Pancreas (tissue), 10 donors: ENCODE data around the gene SLC9A5. TPM values are rescaled to one million over a fixed set of nuclear protein-coding genes. Genes with fewer than 3 reads are reported as not detected.

ENCODE experiments used
- ATAC-seq, 4 donors: fragments of 200-7000 bp; cut with Tn5 transposase; one replicate each; pipeline versions ENCODE4 v1.8.0 to v1.9.1; 2020; ENCODE audit warnings: mild to moderate bottlenecking in 4 of 4, moderate library complexity in 4 of 4
- DNase-seq, 6 donors: peaks; one replicate each; pipeline ENCODE4 v3.0.0-alpha.2; 2020
- FAIRE-seq: peaks from 2 replicates; lab custom pipeline; 2012; peaks lifted over from hg19 to GRCh38; lab: Jason Lieb, UNC
- H3K27ac ChIP-seq, 4 donors: fragments of 200-600 bp; sonication (generic); 1 replicate in 3 of 4; 2 replicates in 1 of 4; pipeline versions ENCODE4 v1.5.0 to v1.8.0; 2020
- H3K27me3 ChIP-seq, 4 donors: fragments of 200-600 bp; one replicate each; pipeline ENCODE4 v1.8.0; 2021
- H3K36me3 ChIP-seq, 3 donors: fragments of 200-600 bp; sonication (generic) in 1 of 3; one replicate each; pipeline versions ENCODE4 v1.5.0 to v1.8.0; 2020 to 2021
- H3K4me1 ChIP-seq, 3 donors: fragments of 200-600 bp; one replicate each; pipeline ENCODE4 v1.8.0; 2021
- H3K4me3 ChIP-seq, 4 donors: fragments of 200-600 bp; sonication (generic) in 2 of 4; one replicate each; pipeline versions ENCODE4 v1.5.0 to v1.8.0; 2020 to 2021
- H3K9me3 ChIP-seq, 4 donors: fragments of 200-600 bp; one replicate each; pipeline ENCODE4 v1.8.0; 2021
- WGBS, 2 donors: extraction: QIAGEN DNeasy Blood & Tissue Kit; methylation state at CpG; one replicate each; pipeline ENCODE4 v1.1.7; 2013; 5-methylcytosine and 5-hydroxymethylcytosine counted together
- intact Hi-C, 3 donors: fragments of 100-400 bp; cut with DNase I; formaldehyde crosslinking; loops; one replicate each; pipeline versions ENCODE4 v1.11.1 to v1.14.2; 2022
- polyA plus RNA-seq, 2 donors: library from polyadenylated mRNA; stranded (reverse); fragments of 200-250 nt; gene quantifications; one replicate each; pipeline ENCODE4 v1.2.3, GENCODE V29; 2013
- total RNA-seq, 6 donors: library from RNA; stranded (reverse); fragmentation: NEBNext Ultra II Directional in 4 of 6; extraction: Animal tissue kit (Norgen Biotek cat#: 25700) in 4 of 6; gene quantifications; one replicate each; pipeline versions ENCODE4 v1.2.1 to v1.2.4, GENCODE V29; 2021 to 2023
- TF ChIP-seq, protein P1 (sequence below), 4 donors: fragments of 200-600 bp; sonication (generic) in 3 of 4; IDR thresholded peaks; one replicate each; pipeline versions ENCODE4 v1.5.0 to v1.8.0; 2021; ENCODE audit warnings: antibody characterized with exemption in 4 of 4
- donor health status: healthy with polysubstance abuse.
- donor health status: DM: no; HTN: no; CAD: no; lungs with moderate emphysema.
- donor health status: DM: no; HTN: no; CAD: no.
- donor health status: control.
- donor health status: control.
- donor health status: Bipolar disorder and iron deficiency.
- donor health status: DM: yes; HTN: yes; CAD: no.
- donor health status: DM: no; HTN: no; CAD: no.
- donor health status: DM: no; HTN: no; CAD: no.
- donor health status: DM: yes; HTN: yes; CAD: no.

SLC9A5 gene
- total and polyA plus RNA-seq, 8 donors = 0.22 to 1.5 (median 0.56) TPM

DNA sequence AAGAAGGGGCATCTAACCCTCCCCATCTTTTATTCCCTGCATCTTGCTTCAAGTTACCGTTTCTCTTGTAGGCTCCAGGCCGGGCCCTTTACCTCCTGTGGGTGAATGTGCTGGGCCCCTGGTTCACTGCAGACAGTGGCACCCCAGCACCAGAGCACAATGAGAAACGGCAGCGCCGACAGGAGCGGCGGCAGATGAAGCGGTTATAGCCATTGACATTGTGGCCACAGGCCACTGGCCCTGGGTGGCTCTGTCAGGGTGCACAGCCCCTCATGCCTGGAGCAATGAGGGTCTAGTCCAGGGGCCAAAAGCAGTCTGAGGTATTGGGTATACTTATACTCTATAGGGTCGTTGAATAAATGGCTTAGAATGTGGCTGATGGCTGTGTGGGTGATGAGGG is 19.9 kb upstream of the SLC9A5 start:
- no peak overlapping the region for H3K27ac ChIP-seq
- H3K4me3 ChIP-seq = no peak overlapping the region
- peaks cover 0 to 9% (median 6%) of the 10 kb centered on the region in 3 donors for H3K4me1 ChIP-seq
- intact Hi-C loops = no loop called here
- H3K36me3 ChIP-seq = peaks cover 0 to 26% (median 19%) of the 10 kb centered on the region in 3 donors
- no peak for FAIRE-seq
- ATAC-seq = no peak
- 79 to 83% methylated on average over 9 of the region's 9 CpGs for WGBS, 2 donors
- peak in 2 of 6 donors; percentile 13 to 67 for DNase-seq
- no peaks in the 10 kb centered on the region for H3K9me3 ChIP-seq
- H3K27me3 ChIP-seq = no peaks in the 10 kb centered on the region
- TF ChIP-seq, protein P1, sequence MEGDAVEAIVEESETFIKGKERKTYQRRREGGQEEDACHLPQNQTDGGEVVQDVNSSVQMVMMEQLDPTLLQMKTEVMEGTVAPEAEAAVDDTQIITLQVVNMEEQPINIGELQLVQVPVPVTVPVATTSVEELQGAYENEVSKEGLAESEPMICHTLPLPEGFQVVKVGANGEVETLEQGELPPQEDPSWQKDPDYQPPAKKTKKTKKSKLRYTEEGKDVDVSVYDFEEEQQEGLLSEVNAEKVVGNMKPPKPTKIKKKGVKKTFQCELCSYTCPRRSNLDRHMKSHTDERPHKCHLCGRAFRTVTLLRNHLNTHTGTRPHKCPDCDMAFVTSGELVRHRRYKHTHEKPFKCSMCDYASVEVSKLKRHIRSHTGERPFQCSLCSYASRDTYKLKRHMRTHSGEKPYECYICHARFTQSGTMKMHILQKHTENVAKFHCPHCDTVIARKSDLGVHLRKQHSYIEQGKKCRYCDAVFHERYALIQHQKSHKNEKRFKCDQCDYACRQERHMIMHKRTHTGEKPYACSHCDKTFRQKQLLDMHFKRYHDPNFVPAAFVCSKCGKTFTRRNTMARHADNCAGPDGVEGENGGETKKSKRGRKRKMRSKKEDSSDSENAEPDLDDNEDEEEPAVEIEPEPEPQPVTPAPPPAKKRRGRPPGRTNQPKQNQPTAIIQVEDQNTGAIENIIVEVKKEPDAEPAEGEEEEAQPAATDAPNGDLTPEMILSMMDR (IDR thresholded peaks at IDR 0.05) = no peak

- Histone ChIP-seq H3K27ac (no peak overlapping the region), H3K4me3 (no peak overlapping the region), H3K27me3 (no peaks in the 10 kb centered on the region), H3K4me1 (peaks cover 0 to 9% (median 6%) of the 10 kb centered on the region in 3 donors), H3K36me3 (peaks cover 0 to 26% (median 19%) of the 10 kb centered on the region in 3 donors), H3K9me3 (no peaks in the 10 kb centered on the region)
- no peak for ATAC-seq
- FAIRE-seq = no peak
- TF ChIP-seq, protein P1 (IDR thresholded peaks at IDR 0.05) = no peak
- WGBS, 2 donors = 90 to 92% methylated on average over 28 to 32 of the region's 32 CpGs
- peak in 2 of 6 donors; percentile 22 to 65 for DNase-seq
- intact Hi-C loops = no loop called here
Observed at GRCh38 chr16:67229906-67230808, 18.6 kb upstream of the SLC9A5 start.

DNA sequence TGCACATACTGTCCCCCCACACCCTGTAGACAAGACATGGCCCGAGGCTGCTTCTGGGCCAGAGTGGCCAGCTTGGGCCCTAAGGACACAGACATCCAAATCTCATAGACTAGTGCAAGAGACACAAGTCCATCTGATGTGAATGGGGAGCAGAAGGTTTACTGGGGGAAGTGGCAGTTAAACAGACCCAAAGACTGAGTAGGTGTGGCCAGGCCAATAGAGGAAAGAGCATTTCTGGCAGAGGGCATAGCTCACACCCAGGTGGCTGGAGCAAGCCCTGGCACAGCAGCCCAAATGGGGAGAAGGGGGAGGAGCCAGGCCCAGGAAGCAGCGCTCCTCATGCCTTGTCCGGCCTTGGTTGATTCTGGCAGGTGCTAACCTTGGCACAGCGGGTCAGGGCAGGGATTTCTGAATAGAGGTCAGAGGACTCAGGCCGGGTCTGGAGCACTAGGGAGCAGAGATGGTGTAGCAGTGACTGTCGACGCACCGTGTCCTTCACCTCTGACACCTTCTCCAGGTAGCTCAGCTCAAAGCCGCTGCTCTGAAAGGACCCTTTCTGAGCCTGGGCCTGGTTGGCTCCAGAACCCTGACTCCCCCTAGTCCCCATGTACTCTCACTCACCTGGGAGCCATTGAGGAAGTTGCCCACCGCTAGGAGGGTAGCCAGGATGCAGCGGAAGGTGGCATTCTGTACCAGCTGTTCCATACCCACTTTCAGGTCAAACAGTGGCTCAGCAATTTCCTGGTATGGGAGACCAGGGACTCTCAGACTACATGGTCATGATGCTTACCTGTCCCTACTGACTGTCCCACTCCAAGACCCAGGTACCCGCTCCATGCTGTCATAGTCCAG is 17.7 kb upstream of the SLC9A5 start:
- FAIRE-seq = no peak

DNA sequence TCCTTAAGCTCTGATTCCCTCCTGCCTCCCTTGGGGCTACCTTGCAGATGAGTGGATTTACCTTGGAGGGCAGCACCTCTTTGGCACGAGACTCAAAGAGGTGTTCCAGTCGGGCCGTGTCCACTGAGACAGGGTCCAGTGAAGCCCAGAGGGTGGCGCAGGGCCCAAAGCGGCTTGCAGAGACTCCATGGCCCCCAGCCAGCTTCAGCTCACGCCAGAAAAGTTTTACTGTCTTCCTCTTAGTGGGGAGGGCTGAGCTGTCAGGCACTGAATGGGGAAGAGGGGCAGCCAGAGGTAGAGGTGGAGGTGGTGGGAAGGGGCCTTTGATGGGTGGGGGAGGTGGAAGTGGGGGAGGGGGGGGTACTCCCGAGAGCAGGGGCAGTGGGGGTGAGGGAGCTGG is 15.2 kb upstream of the SLC9A5 start:
- FAIRE-seq = no peak
- 66 to 80% methylated on average over 7 of the region's 7 CpGs for WGBS, 2 donors

More for the DNA sequence above, 17.7 kb upstream of the SLC9A5 start:
- no peak overlapping the region for H3K4me3 ChIP-seq
- ATAC-seq (no peak), DNase-seq (peak in 2 of 6 donors; percentile 37 to 46)
- no peak overlapping the region for H3K27ac ChIP-seq
- intact Hi-C loops = no loop called here
- no peaks in the 10 kb centered on the region for H3K27me3 ChIP-seq
- 70 to 74% methylated on average over 12 of the region's 12 CpGs for WGBS, 2 donors
- H3K9me3 ChIP-seq = no peaks in the 10 kb centered on the region
- peaks cover 0 to 26% (median 19%) of the 10 kb centered on the region in 3 donors for H3K36me3 ChIP-seq
- TF ChIP-seq, protein P1 (IDR thresholded peaks at IDR 0.05) = no peak
- H3K4me1 ChIP-seq = peaks cover 0 to 9% (median 6%) of the 10 kb centered on the region in 3 donors

More for the DNA sequence above, 15.2 kb upstream of the SLC9A5 start:
- Histone ChIP-seq H3K27ac (no peak overlapping the region), H3K9me3 (no peaks in the 10 kb centered on the region), H3K4me1 (no peaks in the 10 kb centered on the region), H3K36me3 (peaks cover 0 to 44% (median 25%) of the 10 kb centered on the region in 3 donors), H3K27me3 (no peaks in the 10 kb centered on the region), H3K4me3 (no peak overlapping the region)
- TF ChIP-seq, protein P1 (IDR thresholded peaks at IDR 0.05) = no peak
- DNase-seq (peak in 2 of 6 donors; percentile 45 to 58), ATAC-seq (no peak)
- intact Hi-C loops = no loop called here
